Measurements from ENCODE around the gene ASIC4. TPM values are rescaled to one million over a fixed set of nuclear protein-coding genes. Genes with fewer than 3 reads are reported as not detected.

Gene ASIC4
- total and polyA plus RNA-seq, 12 donors = 0.15 to 16.3 (median 1.1) TPM; not detected in 4

DNA sequence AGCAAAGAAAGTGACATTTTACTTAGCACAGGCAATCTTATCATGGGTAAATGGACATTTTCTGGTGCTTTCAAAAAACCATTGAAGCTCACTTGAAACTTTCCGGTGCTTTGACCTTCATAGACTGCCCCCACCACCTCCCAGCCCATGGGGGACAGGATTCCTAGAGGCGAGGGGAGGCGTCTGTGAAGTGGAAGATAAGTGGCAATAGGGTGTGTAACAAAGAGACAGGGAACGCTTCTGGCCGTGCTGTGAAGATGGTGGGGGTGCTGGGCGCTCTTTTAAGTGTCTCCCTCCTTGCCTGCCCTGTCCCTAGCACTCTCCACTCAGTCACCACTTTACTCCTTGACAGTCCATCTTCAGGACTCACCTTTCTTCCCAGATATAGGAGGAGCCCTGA, 39.0 kb upstream of the ASIC4 start:
- intact Hi-C loops (cut with DNase I) = loop anchor here (5.0 to 10.0 kb wide), 2 partner anchors 52 to 70 kb away; no protein-coding TSS in a partner anchor
- Histone ChIP-seq H3K27me3 (no peaks in the 10 kb centered on the region), H3K9me3 (replicated peaks in 1 of 3) (no peaks in the 10 kb centered on the region), H3K27ac (no peak overlapping the region), H3K4me1 (replicated peaks in 1 of 2) (no peaks in the 10 kb centered on the region), H3K36me3 (replicated peaks in 1 of 2) (no peaks in the 10 kb centered on the region), H3K4me3 (no peak overlapping the region)
- TF ChIP-seq, protein P1, sequence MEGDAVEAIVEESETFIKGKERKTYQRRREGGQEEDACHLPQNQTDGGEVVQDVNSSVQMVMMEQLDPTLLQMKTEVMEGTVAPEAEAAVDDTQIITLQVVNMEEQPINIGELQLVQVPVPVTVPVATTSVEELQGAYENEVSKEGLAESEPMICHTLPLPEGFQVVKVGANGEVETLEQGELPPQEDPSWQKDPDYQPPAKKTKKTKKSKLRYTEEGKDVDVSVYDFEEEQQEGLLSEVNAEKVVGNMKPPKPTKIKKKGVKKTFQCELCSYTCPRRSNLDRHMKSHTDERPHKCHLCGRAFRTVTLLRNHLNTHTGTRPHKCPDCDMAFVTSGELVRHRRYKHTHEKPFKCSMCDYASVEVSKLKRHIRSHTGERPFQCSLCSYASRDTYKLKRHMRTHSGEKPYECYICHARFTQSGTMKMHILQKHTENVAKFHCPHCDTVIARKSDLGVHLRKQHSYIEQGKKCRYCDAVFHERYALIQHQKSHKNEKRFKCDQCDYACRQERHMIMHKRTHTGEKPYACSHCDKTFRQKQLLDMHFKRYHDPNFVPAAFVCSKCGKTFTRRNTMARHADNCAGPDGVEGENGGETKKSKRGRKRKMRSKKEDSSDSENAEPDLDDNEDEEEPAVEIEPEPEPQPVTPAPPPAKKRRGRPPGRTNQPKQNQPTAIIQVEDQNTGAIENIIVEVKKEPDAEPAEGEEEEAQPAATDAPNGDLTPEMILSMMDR (IDR thresholded peaks at IDR 0.05) = no peak
- no peak for TF ChIP-seq POLR2A (IDR thresholded peaks at IDR 0.05)
- DNase-seq = no peak
- 65 to 77% (median 72%) methylated on average over 6 of the region's 6 CpGs for WGBS, 4 donors

DNA sequence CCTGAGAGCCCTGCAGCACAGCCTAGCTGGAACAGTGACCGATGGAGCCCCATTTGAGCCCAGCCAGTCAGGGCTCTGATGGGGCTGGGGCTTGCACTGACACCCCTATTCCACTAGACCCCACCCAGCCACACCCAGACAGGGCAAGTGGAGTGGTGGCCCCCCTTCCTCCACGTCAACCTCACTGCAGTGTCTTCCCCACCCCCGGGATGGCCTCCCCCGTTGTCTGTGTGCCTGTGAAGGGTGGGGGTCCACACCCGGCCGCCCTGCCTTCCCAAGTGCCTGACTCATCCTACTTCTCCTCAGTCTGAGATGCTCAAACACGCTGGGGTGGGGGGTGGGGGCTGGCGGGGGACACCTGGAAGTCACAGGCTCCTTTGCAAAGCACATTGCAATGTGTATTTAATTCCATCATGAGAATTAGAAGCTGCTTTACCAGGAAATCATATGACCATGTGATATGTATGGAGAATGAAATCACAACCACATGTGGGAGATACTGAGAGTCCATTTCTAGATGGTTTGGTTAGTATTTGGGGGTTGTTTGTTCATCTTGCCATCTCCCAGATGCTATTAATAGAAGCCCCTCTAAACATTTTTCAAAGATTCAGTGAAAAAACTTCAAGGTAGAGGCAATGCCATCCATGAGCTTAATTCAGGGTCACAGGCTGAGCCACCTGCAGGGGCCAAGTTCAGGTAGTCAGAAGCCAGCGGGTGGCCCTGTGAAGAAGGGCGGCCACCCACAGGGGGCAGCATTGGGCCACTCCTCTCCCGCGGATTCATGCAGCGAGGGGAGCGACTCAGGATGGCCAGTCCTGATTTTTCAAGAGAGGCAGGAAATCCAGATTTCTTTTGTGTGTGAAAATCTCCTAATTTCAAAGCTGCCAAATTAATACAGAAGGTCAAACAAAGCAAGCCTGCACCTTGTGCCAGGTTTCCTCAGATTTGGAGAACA, 38.3 kb upstream of the ASIC4 start:
- Histone ChIP-seq H3K4me1 (replicated peaks in 1 of 2) (no peaks in the 10 kb centered on the region), H3K27ac (no peak overlapping the region), H3K4me3 (no peak overlapping the region), H3K36me3 (replicated peaks in 1 of 2) (no peaks in the 10 kb centered on the region), H3K27me3 (no peaks in the 10 kb centered on the region), H3K9me3 (replicated peaks in 1 of 3) (no peaks in the 10 kb centered on the region)
- TF ChIP-seq, protein P1 (IDR thresholded peaks at IDR 0.05) = peak; percentile 71 to 87 (median 80)
- TF ChIP-seq POLR2A (IDR thresholded peaks at IDR 0.05) = no peak
- DNase-seq = peak; percentile 52 to 86 (median 75)
- intact Hi-C loops (cut with DNase I) = loop anchor here (5.0 to 10.0 kb wide), 2 partner anchors 51 to 71 kb away; no protein-coding TSS in a partner anchor
- 30 to 40% (median 32%) methylated on average over 10 to 14 of the region's 14 CpGs for WGBS, 4 donors

DNA sequence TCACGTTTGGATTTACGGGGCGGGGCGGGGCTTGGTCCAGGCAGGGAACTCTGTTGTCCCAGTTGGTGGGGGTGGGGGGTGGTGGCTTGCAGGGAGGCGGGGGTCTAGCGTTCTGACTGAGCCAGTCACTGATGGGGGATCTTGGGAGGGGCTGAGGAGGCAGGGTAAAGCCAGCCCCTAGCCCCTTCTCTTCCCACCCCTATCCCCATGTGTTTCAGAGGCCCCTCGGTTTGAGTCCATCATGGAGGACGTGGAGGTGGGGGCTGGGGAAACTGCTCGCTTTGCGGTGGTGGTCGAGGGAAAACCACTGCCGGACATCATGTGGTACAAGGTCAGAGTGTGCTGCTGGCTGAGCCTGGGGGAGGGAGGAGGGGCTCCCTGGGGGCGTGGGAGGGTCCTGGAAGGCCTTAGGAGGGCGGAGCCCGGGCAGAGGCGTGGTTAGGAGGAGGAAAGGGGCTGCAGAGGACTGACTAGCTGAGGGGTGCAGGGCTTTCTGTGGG, 37.6 kb upstream of the ASIC4 start:
- no peak for DNase-seq
- Histone ChIP-seq H3K36me3 (replicated peaks in 1 of 2) (no peaks in the 10 kb centered on the region), H3K27ac (no peak overlapping the region), H3K4me3 (no peak overlapping the region), H3K4me1 (replicated peaks in 1 of 2) (no peaks in the 10 kb centered on the region), H3K27me3 (no peaks in the 10 kb centered on the region), H3K9me3 (replicated peaks in 1 of 3) (no peaks in the 10 kb centered on the region)
- intact Hi-C loops (cut with DNase I) = loop anchor here (5.0 to 10.0 kb wide), 2 partner anchors 51 to 72 kb away; no protein-coding TSS in a partner anchor
- no peak for TF ChIP-seq POLR2A (IDR thresholded peaks at IDR 0.05)
- TF ChIP-seq, protein P1 (IDR thresholded peaks at IDR 0.05) = no peak
- WGBS, 4 donors = 7 to 21% (median 9%) methylated on average over 7 to 16 of the region's 16 CpGs

DNA sequence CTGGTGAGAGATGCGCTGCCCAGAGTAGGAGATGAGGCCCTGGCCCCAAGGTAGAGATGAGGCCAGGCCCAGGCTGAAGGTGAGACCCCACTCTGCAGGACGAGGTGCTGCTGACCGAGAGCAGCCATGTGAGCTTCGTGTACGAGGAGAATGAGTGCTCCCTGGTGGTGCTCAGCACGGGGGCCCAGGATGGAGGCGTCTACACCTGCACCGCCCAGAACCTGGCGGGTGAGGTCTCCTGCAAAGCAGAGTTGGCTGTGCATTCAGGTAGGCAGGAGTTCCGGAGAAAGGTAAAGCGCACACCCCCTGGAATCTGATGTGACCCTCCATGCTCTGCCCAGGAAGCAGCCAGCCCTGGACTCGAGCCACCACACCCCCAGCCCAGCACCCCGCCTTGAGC, 37.1 kb upstream of the ASIC4 start:
- Histone ChIP-seq H3K4me1 (replicated peaks in 1 of 2) (no peaks in the 10 kb centered on the region), H3K36me3 (replicated peaks in 1 of 2) (no peaks in the 10 kb centered on the region), H3K4me3 (no peak overlapping the region), H3K27me3 (no peaks in the 10 kb centered on the region), H3K27ac (no peak overlapping the region), H3K9me3 (replicated peaks in 1 of 3) (no peaks in the 10 kb centered on the region)
- WGBS, 4 donors = 68 to 83% (median 78%) methylated on average over 10 to 13 of the region's 13 CpGs
- intact Hi-C loops (cut with DNase I) = loop anchor here (5.0 to 10.0 kb wide), 2 partner anchors 50 to 72 kb away; no protein-coding TSS in a partner anchor
- TF ChIP-seq, protein P1 (IDR thresholded peaks at IDR 0.05) = no peak
- TF ChIP-seq POLR2A (IDR thresholded peaks at IDR 0.05) = no peak
- DNase-seq = no peak

All from adrenal gland (tissue), 12 donors.